Stimulated activated memory B cell treated with anti-CD40 and anti-IgM and Interleukin-4, amounts not matched to agents 10 μg/mL and 1 μg/mL and 100 μg/mL, for 72 hours (primary cell): ENCODE results near the gene NELFA.
A peak's percentile ranks its signal among the peaks of the same experiment; 100 is the strongest.
"Not testable (repeated sequence)": the region's sequence is repeated elsewhere in the genome, so short reads cannot be mapped to it uniquely, and the experiment has no call there.

Experiments
- ATAC-seq: fragments of 150-1000 bp; cut with Tn5 transposase; 2 replicates; pipeline ENCODE4 v1.10.0; 2021
- H3K27ac Mint-ChIP-seq: one replicate; pipeline ENCODE4 v1.8.0; 2022; ENCODE audit warnings: mild to moderate bottlenecking, mixed read lengths
- H3K27me3 Mint-ChIP-seq: one replicate; pipeline ENCODE4 v1.8.0; 2022; ENCODE audit warnings: mixed read lengths
- H3K36me3 Mint-ChIP-seq: one replicate; pipeline ENCODE4 v1.8.0; 2022; ENCODE audit warnings: mixed read lengths
- H3K4me1 Mint-ChIP-seq: one replicate; pipeline ENCODE4 v1.8.0; 2022; ENCODE audit warnings: mixed read lengths
- H3K4me3 Mint-ChIP-seq: one replicate; pipeline ENCODE4 v1.8.0; 2022; ENCODE audit warnings: mild to moderate bottlenecking, moderate library complexity, mixed read lengths
- H3K9me3 Mint-ChIP-seq: one replicate; pipeline ENCODE4 v1.8.0; 2022; ENCODE audit warnings: mixed read lengths

The NELFA gene

DNA sequence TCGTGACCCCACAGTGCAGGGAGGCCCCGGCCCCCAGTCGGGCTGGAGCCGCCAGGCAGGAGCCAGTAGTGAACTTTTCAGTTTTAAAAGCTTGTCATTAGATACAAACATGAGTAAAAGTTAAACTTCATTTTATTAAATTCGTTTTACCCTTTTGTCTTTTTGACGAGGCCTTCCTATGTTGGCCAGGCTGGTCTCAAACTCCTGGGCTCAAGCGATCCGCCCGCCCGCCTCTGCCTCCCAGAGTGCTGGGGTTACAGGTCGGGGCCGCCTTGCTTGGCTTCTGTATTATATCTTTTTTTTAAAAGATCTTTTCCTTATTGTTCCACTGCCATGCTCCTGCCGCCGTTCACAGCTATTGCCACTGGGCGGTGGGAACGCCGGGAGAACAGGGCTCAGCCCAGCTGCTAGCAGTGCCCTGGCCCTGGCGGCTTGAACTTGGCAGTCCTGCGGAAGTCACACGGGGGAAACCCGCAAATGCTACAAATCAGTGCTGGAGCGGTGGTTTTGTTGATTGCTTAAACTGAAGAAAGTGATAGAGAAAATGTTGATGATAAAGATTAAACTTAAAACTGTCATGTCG is 968 bp upstream of the NELFA start:
- Mint-ChIP-seq H3K4me3 (peak overlapping the region; percentile 91), H3K9me3 (no peaks in the 10 kb centered on the region), H3K27ac (peak overlapping the region; percentile 95), H3K4me1 (peaks cover 43% of the 10 kb centered on the region), H3K27me3 (peaks cover 10% of the 10 kb centered on the region), H3K36me3 (peaks cover 23% of the 10 kb centered on the region)
- peak; percentile 10 for ATAC-seq

DNA sequence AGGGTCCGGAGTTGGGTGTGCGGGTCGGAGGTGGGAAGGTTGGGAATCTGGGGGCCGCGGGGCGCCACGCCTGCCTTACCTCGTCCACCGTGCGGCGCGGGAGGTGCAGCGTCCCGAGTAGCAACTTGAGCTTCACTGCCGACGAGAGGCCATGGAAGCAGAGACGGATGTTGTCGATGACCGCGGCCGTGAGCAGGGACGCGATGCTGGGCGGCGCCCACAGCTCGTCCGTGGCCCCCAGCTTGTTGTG is 178 bp downstream of the NELFA start:
- Mint-ChIP-seq H3K27me3 (peaks cover 1% of the 10 kb centered on the region), H3K36me3 (peaks cover 23% of the 10 kb centered on the region), H3K27ac (peak overlapping the region; percentile 95), H3K4me1 (peaks cover 43% of the 10 kb centered on the region), H3K9me3 (no peaks in the 10 kb centered on the region), H3K4me3 (peak overlapping the region; percentile 91)
- ATAC-seq: no peak

DNA sequence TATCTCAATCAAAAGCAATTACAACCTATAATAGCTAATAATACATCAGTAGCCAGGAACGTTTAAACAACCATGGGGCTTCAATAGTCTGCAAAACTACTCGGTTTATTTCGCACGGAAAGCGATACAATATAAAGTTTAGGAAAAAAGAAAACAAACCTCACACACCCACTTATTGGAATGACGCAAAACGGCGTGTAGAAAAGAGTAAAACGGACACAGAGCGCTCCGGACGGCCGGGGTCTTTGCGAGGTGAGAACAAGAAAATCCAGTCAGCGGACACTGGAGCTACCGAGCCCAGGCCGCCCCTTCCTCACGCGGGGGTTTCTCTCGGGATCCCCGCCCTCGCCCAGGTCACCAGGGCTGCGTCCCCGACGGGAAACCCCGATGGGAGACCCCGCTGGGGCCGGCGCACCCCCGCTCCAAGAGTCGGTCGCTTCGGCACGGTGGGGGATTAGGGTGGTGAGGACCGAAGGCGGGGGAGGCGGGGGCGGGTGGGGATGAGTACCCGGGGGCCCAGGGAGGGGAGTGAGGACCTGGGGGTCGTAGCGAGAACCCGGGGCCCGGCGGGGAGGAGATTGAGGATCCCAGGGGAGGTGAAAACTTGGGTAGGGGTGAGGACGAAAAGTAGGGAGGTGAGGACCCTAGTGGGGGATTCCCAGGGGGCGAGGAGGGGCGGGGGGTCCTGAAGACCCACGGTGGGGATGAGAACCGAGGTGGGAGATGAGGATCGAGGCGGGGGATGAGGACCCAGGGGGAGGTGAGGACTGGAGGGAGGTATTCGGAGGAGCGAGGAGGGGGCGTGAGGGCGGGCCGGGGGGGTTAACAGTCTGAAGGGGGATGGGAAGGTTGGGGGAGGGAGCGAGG is 737 bp downstream of the NELFA start:
- H3K27me3 Mint-ChIP-seq: no peaks in the 10 kb centered on the region
- H3K36me3 Mint-ChIP-seq: peaks cover 28% of the 10 kb centered on the region
- peak; percentile 31 for ATAC-seq
- H3K4me3 Mint-ChIP-seq: peak overlapping the region; percentile 91
- no peaks in the 10 kb centered on the region for H3K9me3 Mint-ChIP-seq
- peak overlapping the region; percentile 95 for H3K27ac Mint-ChIP-seq
- peaks cover 46% of the 10 kb centered on the region for H3K4me1 Mint-ChIP-seq

DNA sequence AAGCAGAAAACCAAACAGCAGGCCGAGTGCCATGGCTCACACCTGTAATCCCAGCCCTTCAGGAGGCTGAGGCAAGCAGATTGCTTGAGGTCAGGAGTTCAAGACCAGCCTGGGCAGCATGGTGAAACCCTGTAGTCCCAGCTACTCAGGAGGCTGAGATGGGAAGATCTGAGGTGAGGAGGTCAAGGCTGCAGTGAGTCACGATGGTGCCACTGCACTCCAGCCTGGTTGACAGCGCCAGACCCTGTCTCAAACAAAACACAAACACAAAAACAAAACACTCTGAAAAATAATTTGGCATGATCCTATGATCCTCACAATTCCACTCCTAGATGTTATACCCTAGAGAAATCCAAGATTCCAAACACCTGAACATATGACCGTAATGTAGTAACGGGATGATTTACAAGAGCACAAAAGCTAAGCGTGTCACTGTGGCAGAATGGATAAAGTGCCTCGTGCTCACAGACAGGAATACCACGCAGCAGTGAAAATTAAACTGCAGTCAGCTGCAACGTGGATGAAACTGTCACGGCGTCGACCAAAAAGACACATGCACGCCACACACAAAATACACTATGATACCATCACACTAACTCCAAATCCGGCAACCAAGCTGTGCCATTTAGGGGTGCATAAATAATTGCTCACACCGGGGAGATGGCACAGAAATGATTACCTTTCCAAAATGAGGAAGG is 1.7 kb downstream of the NELFA start:
- H3K36me3 Mint-ChIP-seq: peaks cover 37% of the 10 kb centered on the region
- H3K27ac Mint-ChIP-seq: peak overlapping the region; percentile 95
- H3K4me3 Mint-ChIP-seq: peak overlapping the region; percentile 91
- no peaks in the 10 kb centered on the region for H3K27me3 Mint-ChIP-seq
- no peak for ATAC-seq
- peaks cover 55% of the 10 kb centered on the region for H3K4me1 Mint-ChIP-seq
- H3K9me3 Mint-ChIP-seq: no peaks in the 10 kb centered on the region

DNA sequence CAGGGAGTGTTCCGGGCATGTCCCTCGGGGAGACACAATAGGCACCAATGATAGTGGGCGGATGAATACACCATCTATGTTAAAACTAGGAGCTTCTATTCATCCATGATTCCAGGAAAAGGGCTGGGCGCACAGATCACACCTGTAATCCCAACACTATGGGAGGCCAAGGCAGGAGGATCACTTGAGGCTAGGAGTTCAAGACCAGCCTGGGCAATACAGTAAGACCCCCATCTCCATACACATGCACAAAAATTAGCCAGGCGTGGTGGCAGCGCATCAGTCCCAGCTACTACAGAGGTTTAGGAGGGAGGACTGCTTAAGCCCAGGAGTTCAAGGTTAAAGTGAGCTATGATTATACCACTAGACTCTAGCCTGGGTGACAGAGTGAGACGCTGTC is 2.4 kb downstream of the NELFA start:
- H3K27ac Mint-ChIP-seq: no peak overlapping the region
- H3K4me1 Mint-ChIP-seq: peaks cover 59% of the 10 kb centered on the region
- H3K36me3 Mint-ChIP-seq: peaks cover 40% of the 10 kb centered on the region
- ATAC-seq: no peak
- no peaks in the 10 kb centered on the region for H3K9me3 Mint-ChIP-seq
- H3K4me3 Mint-ChIP-seq: no peak overlapping the region
- H3K27me3 Mint-ChIP-seq: no peaks in the 10 kb centered on the region

DNA sequence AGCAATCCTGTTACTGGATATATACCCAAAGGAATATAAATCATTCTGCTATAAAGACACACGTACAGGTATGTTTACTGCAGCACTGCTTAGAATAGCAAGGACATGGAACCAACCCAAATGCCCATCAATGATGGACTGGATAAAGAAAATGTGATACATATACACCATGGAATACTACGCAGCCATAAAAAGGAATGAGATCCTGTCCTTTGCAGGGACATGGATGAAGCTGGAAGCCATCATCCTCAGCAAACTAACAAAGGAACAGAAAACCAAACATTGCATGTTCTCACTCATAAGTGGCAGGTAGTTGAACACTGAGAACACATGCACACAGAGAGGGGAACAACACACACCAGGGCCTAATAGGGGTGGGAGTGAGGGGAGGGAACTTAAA is 5.4 kb downstream of the NELFA start:
- H3K27me3 Mint-ChIP-seq, H3K27ac Mint-ChIP-seq, H3K4me3 Mint-ChIP-seq, ATAC-seq: not testable (repeated sequence)
- Mint-ChIP-seq H3K36me3 (peaks cover 70% of the 10 kb centered on the region), H3K9me3 (peaks cover 11% of the 10 kb centered on the region), H3K4me1 (peaks cover 76% of the 10 kb centered on the region)

DNA sequence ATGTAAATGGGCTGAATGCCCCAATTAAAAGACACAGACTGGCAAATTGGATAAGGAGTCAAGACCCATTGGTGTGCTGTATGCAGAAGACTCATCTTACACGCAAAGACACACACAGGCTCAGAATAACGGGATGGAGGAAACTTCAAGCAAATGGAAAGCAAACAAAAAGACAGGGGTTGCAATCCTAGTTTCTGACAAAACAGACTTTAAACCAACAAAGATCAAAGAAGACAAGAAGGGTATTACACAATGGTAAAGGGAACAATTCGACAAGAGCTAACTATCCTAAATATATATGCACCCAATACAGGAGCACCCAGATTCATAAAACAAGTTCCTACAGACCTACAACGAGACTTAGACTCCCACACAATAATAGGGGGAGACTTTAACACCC is 9.5 kb downstream of the NELFA start:
- H3K36me3 Mint-ChIP-seq: peaks cover 77% of the 10 kb centered on the region
- H3K4me1 Mint-ChIP-seq: peaks cover 58% of the 10 kb centered on the region
- ATAC-seq, H3K27me3 Mint-ChIP-seq, H3K27ac Mint-ChIP-seq, H3K4me3 Mint-ChIP-seq: not testable (repeated sequence)
- H3K9me3 Mint-ChIP-seq: peaks cover 19% of the 10 kb centered on the region

DNA sequence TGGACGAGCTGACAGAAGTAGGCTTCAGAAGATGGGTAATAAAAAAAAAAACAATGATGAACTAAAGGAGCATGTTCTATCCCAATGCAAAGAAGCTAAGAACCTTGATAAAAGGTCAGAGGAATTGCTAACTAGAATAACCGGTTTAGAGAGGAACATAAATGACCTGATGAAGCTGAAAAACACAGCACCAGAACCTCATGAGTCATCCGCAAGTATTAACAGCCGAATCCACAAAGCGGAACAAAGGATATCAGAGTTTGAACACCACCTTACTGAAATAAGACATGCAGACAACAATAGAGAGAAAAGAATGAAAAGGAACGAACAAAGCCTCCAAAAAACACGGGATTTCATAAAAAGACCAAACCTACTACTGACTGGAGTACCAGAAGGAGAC is 10.5 kb downstream of the NELFA start:
- peaks cover 59% of the 10 kb centered on the region for H3K4me1 Mint-ChIP-seq
- no peak overlapping the region for H3K27ac Mint-ChIP-seq
- no peaks in the 10 kb centered on the region for H3K27me3 Mint-ChIP-seq
- H3K36me3 Mint-ChIP-seq: peaks cover 75% of the 10 kb centered on the region
- H3K9me3 Mint-ChIP-seq: peaks cover 19% of the 10 kb centered on the region
- ATAC-seq: no peak
- no peak overlapping the region for H3K4me3 Mint-ChIP-seq

DNA sequence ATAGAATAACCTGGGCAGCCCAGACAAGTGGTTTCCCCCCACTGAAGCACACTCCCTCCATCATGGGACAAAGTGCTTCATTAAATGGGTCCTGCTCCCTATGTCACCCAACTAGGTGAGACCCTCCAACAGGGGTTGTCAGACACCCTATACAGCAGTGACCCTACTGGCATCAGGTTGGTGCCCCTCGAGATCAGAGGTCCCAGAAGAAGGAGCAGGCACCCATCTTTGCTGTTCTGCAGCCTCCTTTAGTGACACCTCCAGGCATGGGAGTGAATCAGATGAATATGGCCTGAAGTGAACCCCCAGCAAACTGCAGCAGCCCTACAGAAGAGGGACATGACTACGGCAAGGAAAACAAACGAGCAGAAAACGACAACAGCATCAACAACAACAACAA is 11.1 kb downstream of the NELFA start:
- H3K4me1 Mint-ChIP-seq: peaks cover 58% of the 10 kb centered on the region
- H3K36me3 Mint-ChIP-seq: peaks cover 74% of the 10 kb centered on the region
- H3K27ac Mint-ChIP-seq: no peak overlapping the region
- peaks cover 19% of the 10 kb centered on the region for H3K9me3 Mint-ChIP-seq
- no peak overlapping the region for H3K4me3 Mint-ChIP-seq
- H3K27me3 Mint-ChIP-seq: no peaks in the 10 kb centered on the region
- ATAC-seq: no peak

DNA sequence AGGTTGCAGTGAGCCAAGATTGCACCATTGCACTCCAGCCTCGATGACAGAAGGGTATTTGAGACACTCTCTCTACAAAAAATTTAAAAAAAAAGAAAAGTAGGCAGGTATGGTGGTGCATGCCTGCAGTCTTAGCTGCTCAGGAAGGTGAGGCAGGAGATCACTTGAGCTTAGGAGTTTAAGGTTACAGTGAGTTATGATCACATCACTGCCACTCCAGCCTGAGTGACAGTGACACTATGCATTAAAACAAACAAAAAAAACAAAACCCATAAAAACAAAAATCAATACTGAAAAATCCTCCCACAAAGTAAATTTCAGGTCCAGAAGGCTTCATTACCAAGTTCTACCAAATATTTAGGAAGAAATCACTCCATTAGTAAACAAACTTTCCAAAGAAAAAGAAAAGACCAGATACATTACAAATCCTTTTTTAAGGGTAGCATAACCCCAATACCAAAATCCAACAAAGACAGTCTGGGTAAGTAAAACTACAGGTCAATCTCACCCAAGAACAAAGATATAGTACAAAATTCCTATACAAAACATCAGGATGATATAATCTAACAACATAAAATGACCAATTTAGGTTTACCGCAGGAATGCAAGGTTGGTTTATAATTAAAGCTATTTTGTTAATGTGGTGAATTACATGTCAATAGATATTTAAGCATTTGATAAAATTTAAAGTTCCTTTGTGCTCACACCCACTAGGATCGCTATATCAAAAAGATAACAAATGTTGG is 11.7 kb downstream of the NELFA start:
- Mint-ChIP-seq H3K27me3 (no peaks in the 10 kb centered on the region), H3K36me3 (peaks cover 68% of the 10 kb centered on the region), H3K4me1 (peaks cover 51% of the 10 kb centered on the region), H3K4me3 (no peak overlapping the region), H3K27ac (no peak overlapping the region), H3K9me3 (peaks cover 19% of the 10 kb centered on the region)
- ATAC-seq: no peak

DNA sequence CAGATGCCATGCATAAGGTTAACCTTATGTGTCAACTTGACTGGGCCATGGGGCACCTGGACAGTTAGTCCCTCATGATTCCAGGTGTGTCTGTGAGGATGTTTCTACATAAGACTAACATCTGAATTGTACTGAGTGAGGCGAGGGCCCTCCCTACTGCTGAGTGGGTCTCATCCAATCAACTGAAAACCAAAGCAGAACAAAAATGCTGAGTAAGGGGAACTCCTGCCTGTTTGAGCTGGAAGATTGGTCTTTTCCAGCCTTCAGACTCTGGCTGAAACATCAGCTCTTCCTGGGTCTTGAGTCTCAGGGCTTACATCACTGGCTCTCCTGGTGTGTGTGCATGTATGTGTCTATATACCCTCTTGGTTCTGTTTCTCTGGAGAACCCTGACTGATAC is 13.8 kb downstream of the NELFA start:
- Mint-ChIP-seq H3K9me3 (peaks cover 16% of the 10 kb centered on the region), H3K27ac (no peak overlapping the region), H3K4me3 (no peak overlapping the region), H3K4me1 (peaks cover 34% of the 10 kb centered on the region), H3K36me3 (peaks cover 57% of the 10 kb centered on the region), H3K27me3 (no peaks in the 10 kb centered on the region)
- ATAC-seq: no peak

DNA sequence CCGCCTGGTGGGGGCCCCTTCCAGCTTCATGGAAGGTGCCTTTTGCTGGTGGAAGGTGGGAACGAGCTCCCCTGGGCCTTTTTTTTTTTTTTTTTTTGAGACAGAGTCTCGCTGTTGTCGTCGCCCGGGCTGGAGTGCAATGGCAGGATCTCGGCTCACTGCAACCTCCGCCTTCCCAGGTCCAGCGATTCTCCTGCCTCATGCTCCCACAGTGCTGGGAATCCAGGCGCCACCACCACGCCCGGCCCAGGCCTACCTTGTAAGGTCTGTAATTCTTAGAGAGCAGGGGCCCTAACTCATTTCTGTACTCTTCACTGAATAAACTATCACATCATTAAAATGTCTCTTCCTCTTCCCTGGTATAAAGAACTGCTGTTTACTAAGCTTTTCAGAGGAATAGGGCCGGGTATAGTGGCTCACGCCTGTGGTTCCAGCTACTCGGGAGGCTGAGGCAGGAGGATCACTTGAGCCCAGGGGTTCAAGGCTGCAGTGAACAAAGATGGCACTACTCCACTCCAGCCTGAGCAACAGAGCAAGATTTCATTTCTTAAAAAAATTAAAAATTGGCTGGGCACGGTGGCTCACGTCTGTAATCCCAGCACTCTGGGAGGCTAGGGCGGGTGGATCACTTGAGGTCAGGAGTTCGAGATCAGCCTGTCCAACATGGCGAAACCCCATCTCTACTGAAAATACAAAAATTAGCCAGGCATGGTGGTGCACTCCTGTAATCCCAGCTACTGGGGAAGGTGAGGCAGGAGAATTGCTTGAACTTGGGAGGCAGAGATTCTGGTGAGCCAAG is 14.9 kb downstream of the NELFA start:
- ATAC-seq, H3K4me3 Mint-ChIP-seq, H3K27me3 Mint-ChIP-seq, H3K27ac Mint-ChIP-seq: not testable (repeated sequence)
- peaks cover 25% of the 10 kb centered on the region for H3K4me1 Mint-ChIP-seq
- H3K9me3 Mint-ChIP-seq: peaks cover 12% of the 10 kb centered on the region
- H3K36me3 Mint-ChIP-seq: peaks cover 56% of the 10 kb centered on the region

DNA sequence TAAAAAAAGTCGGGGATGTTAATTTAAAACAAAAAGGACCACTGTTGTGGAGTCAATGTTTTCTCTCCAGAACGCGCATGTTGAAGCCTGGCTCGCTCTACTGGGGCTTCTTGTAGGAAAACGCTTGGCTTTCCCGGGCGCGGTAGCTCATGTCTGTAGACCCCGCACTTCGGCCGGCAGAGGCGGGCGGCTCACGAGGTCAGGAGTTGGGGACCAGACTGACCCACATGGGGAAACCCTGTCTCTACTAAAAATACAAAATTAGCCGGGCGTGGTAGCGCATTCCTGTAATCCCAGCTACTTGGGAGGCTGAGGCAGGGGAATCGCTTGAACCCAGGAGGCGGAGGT is 15.6 kb downstream of the NELFA start:
- Mint-ChIP-seq H3K4me1 (peaks cover 17% of the 10 kb centered on the region), H3K36me3 (peaks cover 49% of the 10 kb centered on the region), H3K27me3 (no peaks in the 10 kb centered on the region), H3K9me3 (peaks cover 7% of the 10 kb centered on the region), H3K4me3 (no peak overlapping the region), H3K27ac (no peak overlapping the region)
- no peak for ATAC-seq

DNA sequence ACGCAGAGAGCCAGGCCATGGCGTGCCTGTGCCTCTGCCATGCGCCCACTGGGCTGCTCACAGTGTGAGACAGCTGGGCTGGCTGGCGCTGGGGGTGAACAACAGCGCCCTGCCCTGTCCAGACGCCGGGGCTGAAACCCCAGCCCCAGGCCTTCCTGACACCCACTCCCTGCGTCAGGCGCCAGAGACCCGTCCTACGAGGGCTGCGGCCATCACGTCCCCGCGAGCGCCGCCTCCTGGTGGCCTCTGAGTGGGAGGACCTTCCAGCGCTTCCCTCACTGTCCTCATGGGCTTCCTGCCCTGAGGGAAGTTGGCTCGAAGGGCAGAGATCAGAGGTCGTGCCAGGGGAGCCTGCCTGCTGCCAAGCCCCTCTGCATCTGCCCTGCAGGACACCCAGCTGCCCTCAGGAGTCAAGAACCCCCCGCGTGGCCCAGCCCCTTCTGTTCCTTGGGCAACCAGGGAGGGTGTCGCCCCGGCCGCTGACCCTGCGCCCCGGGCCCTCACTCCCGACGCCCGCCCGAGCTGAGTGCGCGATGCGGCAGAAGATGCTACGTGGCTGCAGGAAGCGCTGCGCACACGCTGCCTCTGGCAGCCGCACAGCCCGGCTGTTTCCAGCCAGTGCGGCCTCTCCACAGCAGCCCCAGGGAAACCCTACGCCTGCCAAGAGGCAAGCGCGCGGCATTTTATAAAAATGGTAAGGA is 16.2 kb downstream of the NELFA start:
- no peak overlapping the region for H3K27ac Mint-ChIP-seq
- peaks cover 49% of the 10 kb centered on the region for H3K36me3 Mint-ChIP-seq
- H3K4me3 Mint-ChIP-seq: no peak overlapping the region
- H3K27me3 Mint-ChIP-seq: no peaks in the 10 kb centered on the region
- ATAC-seq: no peak
- H3K9me3 Mint-ChIP-seq: peaks cover 4% of the 10 kb centered on the region
- H3K4me1 Mint-ChIP-seq: peaks cover 16% of the 10 kb centered on the region
